B cell (primary cell): ENCODE measurements around the gene LUC7L. TPM values are rescaled to one million over a fixed set of nuclear protein-coding genes. Genes with fewer than 3 reads are reported as not detected.
A peak's percentile ranks its signal among the peaks of the same experiment; 100 is the strongest.
"Not testable (repeated sequence)": the region's sequence is repeated elsewhere in the genome, so short reads cannot be mapped to it uniquely, and the experiment has no call there.

Experiments used
- ATAC-seq: fragments of 200-7000 bp; cut with Tn5 transposase; one replicate; pipeline ENCODE4 v1.10.0; 2021; ENCODE audit warnings: low read depth, mild to moderate bottlenecking, moderate number of reproducible peaks, moderate library complexity
- CTCF ChIA-PET: fragments of 350-600 bp; sonication (Branson Sonifier 250); formaldehyde crosslinking; loops from one replicate; lab custom pipeline; 2021; ENCODE audit warnings: antibody characterized with exemption, inconsistent platforms; lab: Charles Lee
- POLR2A ChIA-PET: fragments of 350-600 bp; sonication (Branson Sonifier 250); formaldehyde crosslinking; loops from one replicate; lab custom pipeline; 2021; ENCODE audit warnings: antibody characterized with exemption; lab: Charles Lee
- DNase-seq: peaks from one replicate; pipeline ENCODE4 v3.0.0; 2013
- H2AFZ ChIP-seq: 2 replicates; pipeline ENCODE4 v1.6.1; 2012; ENCODE audit warnings: mild to moderate bottlenecking, low read depth, low read length; ENCODE audit not compliant: insufficient read depth, poor library complexity, severe bottlenecking
- H3K27ac ChIP-seq, 2 donors: 1 replicate in 1 of 2; 2 replicates in 1 of 2; pipeline ENCODE4 v1.5.1; 2012 to 2013; ENCODE audit warnings: low read length in 2 of 2, mild to moderate bottlenecking in 2 of 2, moderate library complexity in 1 of 2
- H3K27me3 ChIP-seq, 4 experiments: fragments of 200-600 bp in 1 of 4; sonication (generic) in 1 of 4; replicated peaks in 1 of 4; 1 replicate in 2 of 4; 2 replicates in 2 of 4; pipeline versions ENCODE4 v1.6.1 to v1.7.0; 2013 to 2016; ENCODE audit warnings: low read length in 3 of 4, mild to moderate bottlenecking in 2 of 4, mixed read lengths in 1 of 4, moderate library complexity in 1 of 4; ENCODE audit not compliant: insufficient read depth in 4 of 4, control insufficient read depth in 3 of 4; ENCODE audit errors: control extremely low read depth in 1 of 4
- H3K36me3 ChIP-seq, 2 experiments: replicated peaks in 1 of 2; 1 replicate in 1 of 2; 2 replicates in 1 of 2; pipeline versions ENCODE4 v1.6.1 to v1.7.1; 2013; ENCODE audit warnings: low read length in 1 of 2; ENCODE audit not compliant: insufficient read depth in 2 of 2, control insufficient read depth in 1 of 2; ENCODE audit errors: control extremely low read depth in 1 of 2, extremely low read depth in 1 of 2
- H3K4me1 ChIP-seq, 2 donors: fragments of 200-600 bp in 1 of 2; sonication (generic) in 1 of 2; 1 replicate in 1 of 2; 2 replicates in 1 of 2; pipeline versions ENCODE4 v1.5.1 to v1.6.1; 2013 to 2017; ENCODE audit warnings: low read length in 2 of 2; ENCODE audit not compliant: control insufficient read depth in 2 of 2, insufficient read depth in 2 of 2
- H3K4me2 ChIP-seq: replicated peaks from 2 replicates; pipeline ENCODE3; 2012; ENCODE audit warnings: mild to moderate bottlenecking, low read depth, low read length; ENCODE audit not compliant: poor library complexity, severe bottlenecking
- H3K4me3 ChIP-seq, 5 experiments: fragments of 200-600 bp in 1 of 5; sonication (generic) in 1 of 5; 1 replicate in 3 of 5; 2 replicates in 2 of 5; pipeline versions ENCODE4 v1.5.1 to v1.7.0; 2011 to 2016; ENCODE audit warnings: low read length in 4 of 5, mild to moderate bottlenecking in 4 of 5, low read depth in 2 of 5, control low read depth in 1 of 5, moderate library complexity in 1 of 5; ENCODE audit not compliant: insufficient read depth in 1 of 5; ENCODE audit errors: control extremely low read depth in 1 of 5, extremely low read depth in 1 of 5
- H3K79me2 ChIP-seq: fragments of 200-600 bp; sonication (generic); one replicate; pipeline ENCODE4 v1.6.0; 2016; ENCODE audit warnings: low read length; ENCODE audit not compliant: control insufficient read depth, insufficient read depth
- H3K9ac ChIP-seq: fragments of 200-600 bp; sonication (generic); 2 replicates; pipeline ENCODE4 v1.6.1; 2017; ENCODE audit warnings: mild to moderate bottlenecking, low read length, moderate library complexity
- H3K9me3 ChIP-seq, 3 donors: one replicate each; pipeline versions ENCODE4 v1.6.1 to v1.7.1; 2013; ENCODE audit warnings: low read length in 2 of 3; ENCODE audit not compliant: control insufficient read depth in 2 of 3, insufficient read depth in 1 of 3; ENCODE audit errors: control extremely low read depth in 1 of 3
- H4K20me1 ChIP-seq: 2 replicates; pipeline ENCODE4 v1.6.0; 2012; ENCODE audit warnings: mild to moderate bottlenecking, low read length; ENCODE audit not compliant: insufficient read depth, control insufficient read depth, poor library complexity, severe bottlenecking
- H3K27ac Mint-ChIP-seq: one replicate; pipeline ENCODE4 v1.8.0; 2021; ENCODE audit warnings: mixed read lengths
- H3K27me3 Mint-ChIP-seq: one replicate; pipeline ENCODE4 v1.8.0; 2021; ENCODE audit warnings: mixed read lengths
- H3K4me1 Mint-ChIP-seq: one replicate; pipeline ENCODE4 v1.8.0; 2021; ENCODE audit warnings: mixed read lengths
- H3K4me3 Mint-ChIP-seq: one replicate; pipeline ENCODE4 v1.8.0; 2021; ENCODE audit warnings: mixed read lengths
- H3K9me3 Mint-ChIP-seq: one replicate; pipeline ENCODE4 v1.8.0; 2022; ENCODE audit warnings: mixed read lengths; ENCODE audit not compliant: insufficient read depth
- CTCF ChIP-seq: fragments of 200-600 bp; IDR thresholded peaks from one replicate; pipeline ENCODE4 v1.8.0; 2022; ENCODE audit warnings: antibody characterized with exemption, mild to moderate bottlenecking
- EZH2 ChIP-seq: IDR thresholded peaks from 2 replicates; pipeline ENCODE4 v1.6.1; 2012; ENCODE audit warnings: borderline replicate concordance, low read depth, mild to moderate bottlenecking, moderate library complexity, low read length; ENCODE audit not compliant: insufficient read depth, poor library complexity, severe bottlenecking
- WGBS: methylation state at CpG from one replicate; pipeline ENCODE4 v1.1.5; 2013; ENCODE audit warnings: missing lambda C conversion rate; ENCODE audit not compliant: insufficient coverage; 5-methylcytosine and 5-hydroxymethylcytosine counted together
- intact Hi-C: fragments of 100-400 bp; cut with micrococcal nuclease; formaldehyde crosslinking; loops from one replicate; pipeline ENCODE4 v1.10.0; 2022
- polyA plus RNA-seq: library from polyadenylated mRNA; depleted of rRNA; stranded (reverse); fragments of >200 nt; gene quantifications from 2 replicates; pipeline ENCODE4 v1.2.3, GENCODE V29; 2012
- total RNA-seq, 2 donors: library from RNA; stranded (reverse); fragments of 120-200 nt in 1 of 2; gene quantifications; 1 replicate in 1 of 2; 2 replicates in 1 of 2; pipeline versions ENCODE4 v1.2.3 to v1.2.4, GENCODE V29; 2013 to 2022

Gene LUC7L
- total and polyA plus RNA-seq, 2 donors (not counting 1 experiment from before 2014, with no cell fraction given) = 148 to 181 TPM

GRCh38 chr16:230949-231348 is 1.7 kb upstream of the LUC7L start:
- H3K9ac ChIP-seq = no peak overlapping the region
- CTCF ChIA-PET = no interaction called here
- H3K4me1 ChIP-seq = peaks cover 15 to 45% of the 10 kb centered on the region in 2 donors
- peaks cover 37% of the 10 kb centered on the region for H3K4me1 Mint-ChIP-seq
- no peak overlapping the region for H3K4me2 ChIP-seq
- H3K27me3 Mint-ChIP-seq = no peaks in the 10 kb centered on the region
- H4K20me1 ChIP-seq = peaks cover 30% of the 10 kb centered on the region
- no peak overlapping the region for H2AFZ ChIP-seq
- peaks cover 8 to 21% of the 10 kb centered on the region in 2 experiments for H3K36me3 ChIP-seq
- H3K4me3 Mint-ChIP-seq = no peak overlapping the region
- TF ChIP-seq CTCF (no peak), EZH2 (no peak)
- no peaks in the 10 kb centered on the region for H3K9me3 Mint-ChIP-seq
- intact Hi-C loops = no loop called here
- no peaks in the 10 kb centered on the region for H3K9me3 ChIP-seq
- POLR2A ChIA-PET = interaction anchor here (0.6 kb wide), 1 partner anchor 73 kb away, joined by 5 read pairs; no protein-coding TSS in a partner anchor
- DNase-seq = no peak
- WGBS = 91% methylated on average over 19 of the region's 22 CpGs
- ATAC-seq = no peak
- peak overlapping the region; percentile 50 for H3K27ac Mint-ChIP-seq
- H3K79me2 ChIP-seq = peaks cover 31% of the 10 kb centered on the region
- H3K27ac ChIP-seq = no peak overlapping the region
- H3K27me3 ChIP-seq = no peaks in the 10 kb centered on the region
- no peak overlapping the region for H3K4me3 ChIP-seq

GRCh38 chr16:230351-230750 is 1.1 kb upstream of the LUC7L start:
- 95% methylated on average over 18 of the region's 18 CpGs for WGBS
- H3K27me3 ChIP-seq, intact Hi-C loops, ATAC-seq, H3K9me3 Mint-ChIP-seq, H3K27ac ChIP-seq, H3K27ac Mint-ChIP-seq, H3K9me3 ChIP-seq, H3K4me3 Mint-ChIP-seq, POLR2A ChIA-PET, H3K27me3 Mint-ChIP-seq, H3K4me3 ChIP-seq, H3K9ac ChIP-seq, CTCF ChIA-PET, H2AFZ ChIP-seq, DNase-seq, H3K4me2 ChIP-seq: not testable (repeated sequence)
- peaks cover 36% of the 10 kb centered on the region for H4K20me1 ChIP-seq
- H3K4me1 ChIP-seq = peaks cover 12 to 39% of the 10 kb centered on the region in 2 donors
- H3K36me3 ChIP-seq = peaks cover 10 to 26% of the 10 kb centered on the region in 2 experiments
- H3K4me1 Mint-ChIP-seq = peaks cover 37% of the 10 kb centered on the region
- peaks cover 36% of the 10 kb centered on the region for H3K79me2 ChIP-seq
